Suppressor macrophage (primary cell): Measurements from ENCODE around the gene PSMC3IP.
"Not testable (repeated sequence)": the region's sequence is repeated elsewhere in the genome, so short reads cannot be mapped to it uniquely, and the experiment has no call there.

Experiments used
- DNase-seq, 4 experiments: peaks; one replicate each; pipeline ENCODE4 v3.0.0-alpha.2; 2020 to 2022
- total RNA-seq, 17 experiments: gene quantifications; one replicate each; lab custom pipeline; 2026; ENCODE audit warnings: mixed read lengths in 6 of 17, inconsistent platforms in 3 of 17; lab: John Stamatoyannopoulos, UW

The PSMC3IP gene, protein sequence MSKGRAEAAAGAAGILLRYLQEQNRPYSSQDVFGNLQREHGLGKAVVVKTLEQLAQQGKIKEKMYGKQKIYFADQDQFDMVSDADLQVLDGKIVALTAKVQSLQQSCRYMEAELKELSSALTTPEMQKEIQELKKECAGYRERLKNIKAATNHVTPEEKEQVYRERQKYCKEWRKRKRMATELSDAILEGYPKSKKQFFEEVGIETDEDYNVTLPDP
- 1.3 to 10.7 (median 2.6) reads per million in 17 experiments for total RNA-seq

GRCh38 chr17:42577532-42578281 is at the start of gene PSMC3IP:
Gene PSMC3IP, minus strand, starts transcription at chr17:42577729. Its CDS starts 43 bp downstream, at chr17:42577686.
- peak; percentile 98 to 99 (median 99) for DNase-seq

DNA sequence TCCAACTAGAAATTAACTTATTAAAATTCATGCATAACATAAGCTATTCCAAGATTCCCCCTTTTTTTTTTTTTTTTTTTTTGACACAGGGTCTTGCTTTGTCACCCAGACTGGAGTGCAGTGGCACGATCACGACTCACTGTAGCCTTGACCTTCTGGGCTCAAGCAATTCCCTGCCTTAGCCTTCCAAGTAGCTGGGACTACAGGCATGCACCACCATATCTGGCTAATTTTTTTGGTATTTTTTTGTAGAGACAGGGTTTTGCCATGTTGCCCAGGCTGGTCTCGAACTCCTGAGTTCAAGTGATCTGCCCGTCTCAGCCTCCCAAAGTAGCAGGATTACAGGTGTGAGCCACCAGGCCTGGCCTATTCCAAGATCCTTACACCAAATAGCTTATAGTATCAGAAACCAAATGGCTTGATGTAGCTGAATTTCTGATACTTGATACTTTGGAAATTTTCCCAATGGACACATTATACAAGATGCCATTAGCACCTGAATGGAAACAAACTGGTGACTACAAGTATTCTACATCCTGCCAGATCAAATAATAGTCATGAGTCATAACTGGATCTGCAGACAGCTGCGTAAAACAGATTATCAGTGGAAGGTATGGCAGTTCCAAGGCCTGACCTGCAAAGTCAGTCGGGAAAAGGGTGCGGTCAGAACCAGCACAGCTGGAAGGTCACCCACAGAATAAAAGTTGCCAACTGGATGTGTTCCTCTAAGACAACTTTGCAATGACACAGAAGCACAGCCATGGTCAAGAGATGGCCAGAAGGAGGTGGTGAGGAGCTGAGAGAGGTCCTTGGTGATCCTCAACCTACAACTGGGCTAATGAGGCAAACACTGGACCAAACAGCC is 46.4 kb upstream of the PSMC3IP start:
- no peak for DNase-seq

- no peak for DNase-seq
Measured at GRCh38 chr17:42623271-42623670, 45.7 kb upstream of the PSMC3IP start.

GRCh38 chr17:42621987-42622386 is 44.5 kb upstream of the PSMC3IP start:
- not testable (repeated sequence) for DNase-seq

DNA sequence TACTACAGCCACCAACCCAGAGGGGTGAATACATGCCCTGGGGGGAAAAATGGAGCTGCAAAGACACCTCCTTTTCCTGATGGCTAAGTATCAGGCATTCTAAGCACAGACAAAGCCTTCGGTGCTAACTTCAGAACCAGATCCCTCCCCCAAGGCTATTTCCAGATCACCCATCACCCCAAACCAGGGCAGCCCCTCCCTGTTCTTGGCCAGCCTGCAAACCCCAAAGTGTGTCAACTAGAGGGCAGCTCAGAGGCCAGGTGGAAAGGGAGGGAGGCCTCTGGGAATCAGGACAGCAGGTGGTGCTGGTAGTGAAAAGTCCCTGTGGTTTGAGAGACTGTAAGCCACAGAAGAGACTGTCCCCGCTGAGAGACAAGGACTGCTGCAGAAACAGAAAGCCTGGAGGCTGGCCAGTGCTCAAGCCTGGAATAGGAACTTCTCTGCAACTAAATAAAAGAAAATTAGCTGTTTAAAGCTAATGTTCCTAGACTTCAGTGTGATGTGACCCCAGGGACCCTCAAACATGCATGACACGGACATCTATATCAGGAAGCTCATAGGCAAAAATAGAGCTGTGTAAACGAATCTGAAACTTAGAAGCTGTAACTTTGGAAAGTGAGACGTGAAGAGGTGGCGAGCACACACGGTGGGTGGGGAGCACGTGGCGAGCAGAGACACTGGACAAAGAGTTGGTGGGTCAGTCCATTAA is 41.1 kb upstream of the PSMC3IP start:
- DNase-seq, result no peak

GRCh38 chr17:42617956-42618431 is 40.5 kb upstream of the PSMC3IP start:
- no peak for DNase-seq

DNA sequence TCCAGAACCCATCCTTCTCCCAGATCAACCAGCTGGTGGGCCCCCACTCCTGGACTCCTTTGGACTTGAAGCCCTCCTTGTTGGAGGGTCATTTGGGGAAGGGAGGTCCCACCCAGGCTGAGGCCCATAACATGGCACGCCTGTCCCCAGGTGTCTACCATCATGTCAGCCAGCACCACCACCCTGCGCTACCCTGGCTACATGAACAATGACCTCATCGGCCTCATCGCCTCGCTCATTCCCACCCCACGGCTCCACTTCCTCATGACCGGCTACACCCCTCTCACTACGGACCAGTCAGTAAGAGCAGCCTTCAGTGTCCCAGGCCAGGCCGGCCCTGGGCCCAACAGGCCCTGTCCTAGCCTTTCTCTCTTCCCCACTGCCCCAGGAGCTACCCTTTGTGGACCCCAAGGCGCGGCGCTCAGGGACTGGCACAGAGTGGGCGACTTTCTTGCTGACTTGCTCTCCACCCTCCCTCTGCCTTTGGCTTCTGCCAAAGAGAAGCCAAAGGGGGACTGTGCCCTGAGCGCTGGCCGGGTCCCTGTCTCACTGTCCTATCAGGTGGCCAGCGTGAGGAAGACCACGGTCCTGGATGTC is 36.3 kb upstream of the PSMC3IP start:
- DNase-seq, result no peak

GRCh38 chr17:42612013-42612412 is 34.5 kb upstream of the PSMC3IP start:
- DNase-seq, result no peak

DNA sequence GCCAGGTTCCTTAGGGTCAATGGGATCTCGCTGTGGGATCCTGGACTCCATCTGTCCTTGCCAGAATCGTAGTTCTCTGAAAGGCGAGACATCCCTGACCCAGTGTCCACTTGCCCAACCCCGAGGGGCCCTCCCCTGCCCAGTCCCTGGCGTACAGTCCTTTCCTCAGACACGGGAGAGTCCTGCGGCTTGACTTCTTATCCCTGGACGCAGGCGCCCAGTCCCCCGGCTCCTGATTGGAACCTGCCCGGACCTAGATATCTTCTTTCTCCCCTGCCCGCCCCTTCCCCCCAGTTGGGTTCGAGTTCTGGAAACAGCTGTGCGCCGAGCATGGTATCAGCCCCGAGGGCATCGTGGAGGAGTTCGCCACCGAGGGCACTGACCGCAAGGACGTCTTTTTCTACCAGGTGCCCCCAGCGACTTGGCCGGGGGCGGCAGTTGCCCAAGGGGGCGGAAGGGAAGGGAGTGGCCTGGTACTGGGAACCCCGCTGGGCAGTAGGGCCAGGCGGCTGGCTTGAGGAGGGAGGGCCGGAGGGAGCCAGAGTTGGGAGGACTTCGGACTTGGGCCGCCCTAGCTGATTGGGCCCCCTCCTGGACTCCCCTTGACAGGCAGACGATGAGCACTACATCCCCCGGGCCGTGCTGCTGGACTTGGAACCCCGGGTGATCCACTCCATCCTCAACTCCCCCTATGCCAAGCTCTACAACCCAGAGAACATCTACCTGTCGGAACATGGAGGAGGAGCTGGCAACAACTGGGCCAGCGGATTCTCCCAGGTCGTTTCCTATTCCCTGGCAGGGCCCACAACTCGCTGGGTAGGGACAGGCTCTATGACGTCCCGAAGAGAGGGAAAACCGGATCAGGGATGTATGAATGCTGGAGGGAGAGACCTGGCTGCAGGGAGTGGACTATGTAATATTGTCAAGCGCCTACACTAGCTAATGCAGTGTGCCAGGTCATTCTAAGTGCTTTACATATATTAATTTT is 32.6 kb upstream of the PSMC3IP start:
- peak in 2 of 4 experiments; percentile 19 to 47 for DNase-seq

DNA sequence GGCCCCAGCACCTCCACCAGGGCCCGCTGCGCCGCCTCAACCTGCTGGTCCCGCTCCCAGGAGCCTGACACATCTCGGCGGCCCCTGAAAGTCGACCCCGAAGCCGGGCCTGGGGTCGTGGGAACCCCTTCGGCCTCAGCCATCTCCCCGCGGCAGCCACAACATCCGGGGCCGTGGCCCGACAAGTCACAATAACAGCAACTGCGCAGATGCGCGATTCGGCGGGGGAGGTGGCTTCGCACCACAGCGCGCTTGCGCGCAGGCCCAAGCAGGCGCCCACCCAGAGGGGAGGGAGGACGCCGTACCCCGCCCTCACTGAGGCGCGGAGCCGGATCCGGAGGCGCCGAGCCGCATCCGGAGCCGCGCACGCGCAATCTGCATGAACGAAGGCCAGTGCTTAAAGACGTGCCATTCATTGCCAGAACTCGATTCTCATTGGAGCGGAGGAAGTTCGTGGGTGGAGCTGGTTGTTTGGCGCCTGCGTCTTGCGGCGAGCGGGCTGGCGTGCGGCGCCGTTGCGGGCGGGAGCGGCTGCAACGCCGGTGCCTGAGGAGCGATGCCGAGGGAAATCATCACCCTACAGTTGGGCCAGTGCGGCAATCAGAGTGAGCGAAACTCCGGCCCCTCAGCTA is 31.8 kb upstream of the PSMC3IP start, which contains the start of the genes RETREG3 and TUBG1:
Gene RETREG3, minus strand, starts transcription at position 193 of the 632 bp plus-strand sequence. Its CDS starts 50 bp downstream, at position 143.
Gene TUBG1, plus strand, starts transcription at position 502 of the 632 bp plus-strand sequence. Its CDS starts 55 bp downstream, at position 557.
- peak; percentile 100 for DNase-seq

DNA sequence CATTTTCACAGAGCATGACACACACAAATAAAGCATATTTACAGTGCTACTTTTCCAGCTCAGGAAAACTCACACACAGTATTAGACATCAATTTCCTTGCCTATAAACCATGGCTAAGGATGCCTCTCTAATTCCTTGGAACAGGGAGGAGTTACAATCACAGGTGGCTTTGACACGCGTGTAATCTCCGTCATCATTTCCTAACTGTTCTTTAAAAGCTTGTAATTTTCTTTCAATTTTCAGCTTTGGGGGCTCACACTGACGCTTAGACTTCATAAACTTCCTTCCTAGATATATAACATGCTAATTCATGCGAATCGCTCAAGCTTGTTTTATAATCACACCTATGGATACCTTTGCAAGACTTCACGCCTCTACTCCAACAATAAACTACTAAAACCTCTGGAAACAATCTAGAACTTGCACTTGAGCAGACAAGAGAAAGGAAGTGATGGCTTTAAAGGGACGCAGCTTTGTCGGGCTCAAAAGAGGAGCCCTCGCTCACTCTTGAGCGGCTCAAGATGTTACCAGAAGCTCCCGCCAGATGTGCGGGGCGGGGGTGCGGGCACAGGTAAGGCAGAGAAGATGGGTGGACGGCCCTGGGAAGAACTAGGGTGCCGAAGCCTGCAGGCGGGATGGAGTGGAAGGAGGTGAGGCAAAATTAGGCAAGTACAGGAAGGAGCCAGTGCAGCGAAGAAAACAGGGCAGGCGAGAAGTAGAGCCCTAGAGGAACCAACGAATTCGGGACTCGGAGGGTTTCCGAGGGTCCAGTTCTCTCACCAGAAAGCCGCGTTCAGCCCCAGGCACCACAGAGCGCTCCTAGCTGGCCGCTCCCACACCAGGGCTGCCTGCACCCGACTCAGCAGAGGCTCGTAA is 31.0 kb upstream of the PSMC3IP start:
- DNase-seq, result peak; percentile 5 to 46 (median 33)

- DNase-seq, result no peak
Measured at GRCh38 chr17:42607769-42608168, 30.2 kb upstream of the PSMC3IP start.

- no peak for DNase-seq
Measured at GRCh38 chr17:42603318-42603717, 25.8 kb upstream of the PSMC3IP start.

GRCh38 chr17:42598905-42599304 is 21.4 kb upstream of the PSMC3IP start:
- no peak for DNase-seq

DNA sequence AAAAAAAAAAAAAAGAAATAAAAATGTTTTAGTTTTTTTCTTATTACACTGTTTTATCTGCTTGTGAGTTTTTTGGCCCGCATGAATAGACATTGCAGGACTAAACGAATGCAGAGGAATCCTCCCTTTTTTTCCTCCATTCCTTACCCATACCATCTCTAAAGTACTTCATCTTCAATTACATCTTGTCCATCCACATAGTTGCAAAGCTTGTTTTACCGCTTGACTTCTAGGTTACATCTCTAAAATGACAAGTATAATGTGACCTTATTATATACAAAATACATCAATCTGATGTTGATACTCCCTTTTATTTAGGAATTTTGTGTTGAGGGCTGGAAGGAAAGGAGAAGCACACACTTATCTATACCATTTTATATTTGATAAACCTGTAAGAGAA is 18.9 kb upstream of the PSMC3IP start:
- no peak for DNase-seq

DNA sequence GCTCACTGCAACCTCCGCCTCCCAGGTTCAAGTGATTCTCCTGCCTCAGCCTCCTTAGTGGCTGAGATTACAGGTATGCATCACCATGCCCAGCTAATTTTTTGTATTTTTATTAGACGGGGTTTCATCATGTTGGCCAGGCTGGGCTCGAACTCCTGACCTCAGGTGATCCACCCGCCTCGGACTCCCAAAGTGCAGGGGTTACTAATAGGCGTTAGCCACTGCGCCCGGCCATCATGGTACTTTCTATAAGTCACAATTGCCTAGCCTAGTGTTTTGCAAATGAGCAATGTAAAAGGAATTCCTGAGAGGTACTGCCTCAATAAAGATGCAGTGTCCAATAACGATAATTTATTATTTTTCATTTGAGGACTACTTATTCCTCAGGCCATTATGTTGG is 13.9 kb upstream of the PSMC3IP start:
- no peak for DNase-seq

DNA sequence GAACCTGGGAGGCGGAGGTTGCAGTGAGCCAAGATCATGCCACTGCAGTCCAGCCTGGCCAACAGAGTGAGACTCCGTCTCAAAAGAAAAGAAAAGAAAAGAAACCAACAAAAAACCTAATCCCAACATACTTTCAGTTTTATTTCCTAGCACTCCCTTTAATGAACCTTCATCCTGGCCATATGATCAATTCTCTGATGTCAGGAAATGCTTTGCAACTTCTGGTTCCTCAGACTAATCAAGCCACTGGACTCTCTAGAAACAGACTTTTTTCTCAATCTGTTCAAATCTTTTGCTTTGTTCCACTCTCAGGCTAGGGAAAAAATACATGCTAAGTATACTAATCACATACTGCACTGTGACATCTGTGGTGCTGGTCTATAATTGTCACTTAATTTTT is 13.4 kb upstream of the PSMC3IP start:
- DNase-seq, result no peak

DNA sequence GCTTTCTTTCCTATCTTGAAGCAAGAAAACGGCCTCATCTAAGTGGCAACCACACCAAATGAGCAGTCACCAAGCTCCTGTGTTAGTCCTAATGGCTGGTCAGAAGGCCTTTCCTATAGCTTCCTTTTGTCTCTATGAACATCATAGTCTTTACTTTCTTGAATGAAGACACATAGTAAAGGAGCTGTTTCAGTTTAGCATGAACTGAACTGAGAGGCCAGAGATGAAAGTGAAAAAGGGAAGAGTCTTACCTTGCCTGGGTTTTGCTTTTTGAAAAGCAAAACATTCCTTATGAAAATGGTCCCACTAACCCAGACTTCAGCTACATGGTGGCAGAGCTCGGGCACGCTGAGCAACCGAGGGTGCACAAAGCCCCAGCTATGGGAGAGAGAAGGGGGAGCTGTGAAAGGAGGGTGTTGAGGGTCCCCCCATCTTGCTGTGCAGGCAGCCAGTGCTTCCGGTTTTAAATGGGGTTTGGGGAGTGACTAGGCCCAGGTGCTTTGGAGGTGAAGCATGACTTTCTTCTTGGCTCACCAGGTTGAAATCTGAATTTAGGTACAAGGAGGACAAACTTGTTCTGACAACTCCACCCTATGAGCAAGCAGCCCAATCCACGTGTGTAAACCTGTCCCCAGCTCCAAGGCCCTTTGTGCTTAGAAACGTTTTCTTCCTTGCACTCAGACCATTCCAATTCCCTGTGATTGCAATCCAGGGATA is 9.1 kb upstream of the PSMC3IP start:
- DNase-seq, result no peak
